IPS DF 4.7 (cell line): Measurements from ENCODE around the gene ZNF493.

Experiments
- DNase-seq: peaks from one replicate; pipeline ENCODE4 v3.0.0-alpha.2; 2013; ENCODE audit warnings: low spot score; ENCODE audit errors: extremely low read depth

The ZNF493 gene

GRCh38 chr19:21462540-21462939 is 65.6 kb downstream of the ZNF493 start:
- DNase-seq, result no peak

- DNase-seq, result peak; percentile 87
Measured at GRCh38 chr19:21463449-21464105, 66.6 kb downstream of the ZNF493 start.

- no peak for DNase-seq
Measured at GRCh38 chr19:21466627-21467026, 69.7 kb downstream of the ZNF493 start.

- no peak for DNase-seq
Measured at GRCh38 chr19:21468791-21469190, 71.9 kb downstream of the ZNF493 start.

GRCh38 chr19:21472507-21472906 is 75.6 kb downstream of the ZNF493 start:
- DNase-seq, result no peak

GRCh38 chr19:21474671-21475181 is 77.8 kb downstream of the ZNF493 start:
- peak; percentile 38 for DNase-seq
